GM21619 (cell line): ENCODE data around the gene HSPA4.
A peak's percentile ranks its signal among the peaks of the same experiment; 100 is the strongest.
"Not testable (repeated sequence)": the region's sequence is repeated elsewhere in the genome, so short reads cannot be mapped to it uniquely, and the experiment has no call there.

Source experiments
- ATAC-seq: cut with Tn5 transposase; IDR thresholded peaks from one replicate; pipeline ENCODE4 v1.9.1; 2021; ENCODE audit not compliant: unreplicated experiment

The HSPA4 gene

GRCh38 chr5:133051542-133052316, at the start of gene HSPA4:
HSPA4 (plus strand) TSS chr5:133052013; CDS start chr5:133052251, 238 bp downstream.
- ATAC-seq, result peak; percentile 79

- ATAC-seq, result no peak
Measured at GRCh38 chr5:133006653-133007052, 45.2 kb upstream of the HSPA4 start.

GRCh38 chr5:133008455-133008854, 43.4 kb upstream of the HSPA4 start:
- ATAC-seq, result not testable (repeated sequence)

GRCh38 chr5:133015466-133015865, 36.3 kb upstream of the HSPA4 start:
- ATAC-seq, result no peak

- no peak for ATAC-seq
Measured at GRCh38 chr5:133017964-133018363, 33.8 kb upstream of the HSPA4 start.

GRCh38 chr5:133019471-133019870, 32.3 kb upstream of the HSPA4 start:
- not testable (repeated sequence) for ATAC-seq

GRCh38 chr5:133025804-133026663, 25.8 kb upstream of the HSPA4 start, which contains the start of gene ZCCHC10:
ZCCHC10 (minus strand) TSS chr5:133026549; CDS start chr5:133026537, 12 bp downstream.
- peak; percentile 92 for ATAC-seq

GRCh38 chr5:133026664-133027153, 25.1 kb upstream of the HSPA4 start:
- ATAC-seq, result peak; percentile 8

GRCh38 chr5:133029416-133029815, 22.4 kb upstream of the HSPA4 start:
- no peak for ATAC-seq

- no peak for ATAC-seq
Measured at GRCh38 chr5:133030343-133031005, 21.3 kb upstream of the HSPA4 start.

GRCh38 chr5:133032852-133033742, 18.7 kb upstream of the HSPA4 start:
- ATAC-seq, result peak; percentile 77

GRCh38 chr5:133034064-133034463, 17.7 kb upstream of the HSPA4 start:
- no peak for ATAC-seq

- no peak for ATAC-seq
Measured at GRCh38 chr5:133035224-133035623, 16.6 kb upstream of the HSPA4 start.

GRCh38 chr5:133036677-133037076, 15.1 kb upstream of the HSPA4 start:
- not testable (repeated sequence) for ATAC-seq

- ATAC-seq, result no peak
Measured at GRCh38 chr5:133041157-133041784, 10.5 kb upstream of the HSPA4 start.

GRCh38 chr5:133041910-133042309, 9.9 kb upstream of the HSPA4 start:
- ATAC-seq, result no peak

- not testable (repeated sequence) for ATAC-seq
Measured at GRCh38 chr5:133046560-133046959, 5.3 kb upstream of the HSPA4 start.

GRCh38 chr5:133047404-133047803, 4.4 kb upstream of the HSPA4 start:
- no peak for ATAC-seq

- no peak for ATAC-seq
Measured at GRCh38 chr5:133048993-133049725, 2.7 kb upstream of the HSPA4 start.
